AG10803 (cell line): ENCODE results near the gene MYOZ3.

Experiments used
- DNase-seq: peaks from one replicate; pipeline ENCODE4 v3.0.0; 2010; ENCODE audit warnings: low read depth
- H3K4me3 ChIP-seq: 2 replicates; pipeline ENCODE4 v1.5.1; 2011; ENCODE audit warnings: mild to moderate bottlenecking, low read length, control low read depth
- CTCF ChIP-seq: conservative IDR thresholded peaks from 2 replicates; pipeline ENCODE4 v1.5.1; 2011; ENCODE audit warnings: mild to moderate bottlenecking, low read length, control low read depth, inconsistent platforms

Gene MYOZ3

GRCh38 chr5:150650021-150651006, 10.7 kb upstream of the MYOZ3 start:
- no peak for DNase-seq
- no peak overlapping the region for H3K4me3 ChIP-seq
- no peak for TF ChIP-seq CTCF

- no peak for TF ChIP-seq CTCF
- no peak for DNase-seq
- H3K4me3 ChIP-seq, result no peak overlapping the region
Measured at GRCh38 chr5:150651382-150651781, 9.7 kb upstream of the MYOZ3 start.

- H3K4me3 ChIP-seq, result no peak overlapping the region
- no peak for TF ChIP-seq CTCF
- DNase-seq, result no peak
Measured at GRCh38 chr5:150651924-150652671, 9.0 kb upstream of the MYOZ3 start.

GRCh38 chr5:150653145-150653761, 7.8 kb upstream of the MYOZ3 start:
- no peak overlapping the region for H3K4me3 ChIP-seq
- TF ChIP-seq CTCF, result peak; percentile 52
- DNase-seq, result peak; percentile 61

- no peak overlapping the region for H3K4me3 ChIP-seq
- no peak for TF ChIP-seq CTCF
- DNase-seq, result no peak
Measured at GRCh38 chr5:150653762-150654556, 7.1 kb upstream of the MYOZ3 start.

GRCh38 chr5:150655221-150655620, 5.8 kb upstream of the MYOZ3 start:
- no peak for TF ChIP-seq CTCF
- no peak for DNase-seq
- H3K4me3 ChIP-seq, result no peak overlapping the region
